K562 (cell line): ENCODE data around the gene TTC27. TPM values are rescaled to one million over a fixed set of nuclear protein-coding genes. Genes with fewer than 3 reads are reported as not detected.
A peak's percentile ranks its signal among the peaks of the same experiment; 100 is the strongest.

Experiments
- ATAC-seq: fragments of 200-7000 bp; cut with Tn5 transposase; 3 replicates; pipeline ENCODE4 v1.9.1; 2020; ENCODE audit warnings: moderate library complexity
- BruUV-seq: library from RNA; stranded (reverse); fragments of 400-500 nt; replicated peaks from 2 replicates; lab custom pipeline; 2021; lab: Mats Ljungman, UMichigan
- CTCF ChIA-PET: fragments of 300-600 bp; formaldehyde crosslinking; extraction: SDS; loops from one replicate; lab custom pipeline; 2021; ENCODE audit warnings: low intra/inter-chr PET ratio; lab: Yijun Ruan, JAX
- POLR2A ChIA-PET: fragments of 300-600, 350-650 bp; sonication (Branson Sonifier 250); formaldehyde crosslinking; extraction: SDS; loops from one replicate; lab custom pipeline; 2021; ENCODE audit warnings: antibody characterized with exemption, inconsistent platforms; lab: Yijun Ruan, JAX
- DNase-seq, 4 experiments: peaks; one replicate each; pipeline versions ENCODE4 v3.0.0 to v3.0.0-alpha.2; 2011 to 2018; ENCODE audit warnings: low spot score in 3 of 4, mixed read lengths in 3 of 4; ENCODE audit errors: extremely low read depth in 1 of 4
- FAIRE-seq: peaks from 2 replicates; lab custom pipeline; 2011; peaks lifted over from hg19 to GRCh38; lab: Jason Lieb, UNC
- H2AFZ ChIP-seq: 2 replicates; pipeline ENCODE4 v1.6.0; 2011; ENCODE audit warnings: low read depth, low read length, control low read depth, inconsistent platforms
- H3K27ac ChIP-seq: fragments of 200-600 bp; 3 replicates; pipeline ENCODE4 v1.8.0; 2011; ENCODE audit warnings: low read depth, mild to moderate bottlenecking, control low read depth, inconsistent platforms, low read length, moderate library complexity, mixed read lengths; ENCODE audit errors: extremely low read depth
- H3K27me3 ChIP-seq, 2 experiments: fragments of 300-600 bp in 1 of 2; 2 replicates in 1 of 2; 3 replicates in 1 of 2; pipeline versions ENCODE4 v1.6.0 to v1.8.0; 2011; ENCODE audit warnings: inconsistent platforms in 2 of 2, low read length in 2 of 2, mild to moderate bottlenecking in 1 of 2, mixed read lengths in 1 of 2, moderate library complexity in 1 of 2; ENCODE audit not compliant: control insufficient read depth in 2 of 2, insufficient read depth in 2 of 2
- H3K36me3 ChIP-seq: fragments of 300-600 bp; 3 replicates; pipeline ENCODE4 v1.8.0; 2011; ENCODE audit warnings: mild to moderate bottlenecking, low read length, inconsistent platforms; ENCODE audit not compliant: control insufficient read depth, insufficient read depth
- H3K4me1 ChIP-seq, 2 experiments: fragments of 200-600 bp in 1 of 2; replicated peaks in 1 of 2; 2 replicates in 1 of 2; 3 replicates in 1 of 2; pipeline versions ENCODE4 v1.5.1 to v1.8.0; 2011; ENCODE audit warnings: inconsistent platforms in 2 of 2, low read length in 2 of 2, mild to moderate bottlenecking in 1 of 2, mixed read lengths in 1 of 2, moderate library complexity in 1 of 2; ENCODE audit not compliant: control insufficient read depth in 2 of 2, insufficient read depth in 2 of 2
- H3K4me2 ChIP-seq: 2 replicates; pipeline ENCODE4 v1.6.1; 2011; ENCODE audit warnings: low read length, control low read depth, inconsistent platforms, mixed read lengths; ENCODE audit not compliant: insufficient read depth
- H3K4me3 ChIP-seq: fragments of 200-600 bp; sonication (generic), shearing (Covaris generic); 2 replicates; pipeline ENCODE4 v1.5.1; 2016; ENCODE audit warnings: control low read depth, inconsistent platforms
- H3K79me2 ChIP-seq: fragments of 200-600 bp; 3 replicates; pipeline ENCODE4 v1.8.0; 2011; ENCODE audit warnings: low read length, inconsistent platforms; ENCODE audit not compliant: control insufficient read depth, insufficient read depth
- H3K9ac ChIP-seq, 2 experiments: 2 replicates each; pipeline versions ENCODE4 v1.6.0 to v1.6.1; 2011; ENCODE audit warnings: low read depth in 2 of 2, low read length in 2 of 2, control low read depth in 1 of 2, inconsistent platforms in 1 of 2, mild to moderate bottlenecking in 1 of 2, mixed read lengths in 1 of 2; ENCODE audit not compliant: insufficient read depth in 1 of 2
- H3K9me1 ChIP-seq: one replicate; pipeline ENCODE4 v1.6.0; 2011; ENCODE audit warnings: inconsistent platforms, mild to moderate bottlenecking, low read length, moderate library complexity; ENCODE audit not compliant: control insufficient read depth, insufficient read depth
- H3K9me3 ChIP-seq: replicated peaks from 2 replicates; pipeline ENCODE4 v1.5.1; 2011; ENCODE audit warnings: low read depth, low read length, inconsistent platforms; ENCODE audit not compliant: control insufficient read depth, insufficient read depth
- H4K20me1 ChIP-seq: replicated peaks from 2 replicates; pipeline ENCODE4 v1.6.1; 2011; ENCODE audit warnings: low read length, inconsistent platforms, mixed read lengths; ENCODE audit not compliant: control insufficient read depth, insufficient read depth
- CBX2 ChIP-seq: fragments of 200-600 bp; sonication (generic); IDR thresholded peaks from one replicate; pipeline ENCODE4 v1.6.1; 2012; ENCODE audit warnings: mild to moderate bottlenecking, low read length, inconsistent platforms; ENCODE audit not compliant: insufficient read depth, poor library complexity, severe bottlenecking
- ESRRA ChIP-seq: fragments of 450-650 bp; IDR thresholded peaks from 2 replicates; pipeline ENCODE4 v1.6.1; 2014; ENCODE audit warnings: low read depth, mild to moderate bottlenecking, moderate library complexity, borderline replicate concordance
- NEUROD1 ChIP-seq: fragments of 150-350 bp; IDR thresholded peaks from 2 replicates; pipeline ENCODE4 v1.6.1; 2014; ENCODE audit warnings: borderline replicate concordance, low read length, low read depth; ENCODE audit not compliant: partially characterized antibody
- PCBP1 ChIP-seq: fragments of 200-400 bp; formaldehyde crosslinking; IDR thresholded peaks from 2 replicates; pipeline ENCODE4 v1.6.1; 2018; ENCODE audit warnings: mild to moderate bottlenecking, low read depth, low read length; ENCODE audit not compliant: poor library complexity, severe bottlenecking
- RERE ChIP-seq: sonication (generic); formaldehyde crosslinking; IDR thresholded peaks from 2 replicates; pipeline ENCODE4 v1.8.0; 2023; ENCODE audit warnings: missing genetic modification reagents, mild to moderate bottlenecking, borderline replicate concordance
- SPI1 ChIP-seq: IDR thresholded peaks from 2 replicates; pipeline ENCODE4 v1.6.1; 2011; ENCODE audit warnings: low read depth, low read length, control low read depth, borderline replicate concordance
- TAF9B ChIP-seq: fragments of 450-650 bp; IDR thresholded peaks from 2 replicates; pipeline ENCODE4 v1.6.1; 2018; ENCODE audit warnings: mild to moderate bottlenecking; ENCODE audit not compliant: partially characterized antibody
- ZNF140 ChIP-seq: fragments of 250-450 bp; sonication (Bioruptor Pico); IDR thresholded peaks from 2 replicates; pipeline ENCODE4 v1.8.0; 2021; ENCODE audit warnings: moderate library complexity, mild to moderate bottlenecking, inconsistent platforms
- ZNF444 ChIP-seq: fragments of 250-450 bp; sonication (Bioruptor Pico); IDR thresholded peaks from 2 replicates; pipeline ENCODE4 v1.4.0; 2020; ENCODE audit warnings: mild to moderate bottlenecking, moderate library complexity
- ZSCAN29 ChIP-seq: fragments of 450-650 bp; IDR thresholded peaks from 2 replicates; pipeline ENCODE4 v1.6.1; 2017
- WGBS: fragments of 100-300 bp; shearing (Covaris generic); methylation state at CpG from one replicate; pipeline ENCODE4 v1.1.6; 2016; ENCODE audit warnings: low coverage, mixed read lengths; ENCODE audit not compliant: insufficient coverage; ENCODE audit errors: missing lambda C conversion rate; 5-methylcytosine and 5-hydroxymethylcytosine counted together
- in situ Hi-C: fragments of 300-500 bp; cut with MboI; formaldehyde crosslinking; loops from 4 replicates; pipeline ENCODE4 v1.15.0; 2018; ENCODE audit warnings: inconsistent platforms, mixed read lengths
- intact Hi-C: fragments of 100-400 bp; cut with micrococcal nuclease; formaldehyde crosslinking; loops from 2 replicates; pipeline ENCODE4 v1.14.2; 2022
- polyA plus RNA-seq, 8 experiments: library from polyadenylated mRNA; depleted of rRNA in 4 of 8; stranded (reverse) in 5 of 8; unstranded in 3 of 8; fragments of >200 nt; fragmentation: Nextera tagmentation in 2 of 8; fragmentation: Illumina TruSeq in 1 of 8; extraction: Ambion mirVana in 2 of 8; extraction: Trizol in 1 of 8; gene quantifications; 2 replicates each; pipeline versions ENCODE4 v1.2.1 to v1.2.3, GENCODE V29; 2011 to 2014; ENCODE audit warnings: inconsistent platforms in 1 of 8, missing spikeins in 1 of 8
- total RNA-seq, 7 experiments: library from RNA; depleted of rRNA in 6 of 7; stranded (reverse); fragments of >200 nt in 6 of 7; fragmentation: Illumina TruSeq in 2 of 7; extraction: Trizol in 2 of 7; gene quantifications; 2 replicates each; pipeline versions ENCODE4 v1.2.1 to v1.2.3, GENCODE V29; 2011 to 2021; ENCODE audit warnings: low replicate concordance in 1 of 7

Gene TTC27
- total and polyA plus RNA-seq, 9 of the 15 experiments (the other 6 are each of a cell fraction or from before 2014, with no cell fraction given): 44.3 to 93.4 (median 57.3) TPM

DNA sequence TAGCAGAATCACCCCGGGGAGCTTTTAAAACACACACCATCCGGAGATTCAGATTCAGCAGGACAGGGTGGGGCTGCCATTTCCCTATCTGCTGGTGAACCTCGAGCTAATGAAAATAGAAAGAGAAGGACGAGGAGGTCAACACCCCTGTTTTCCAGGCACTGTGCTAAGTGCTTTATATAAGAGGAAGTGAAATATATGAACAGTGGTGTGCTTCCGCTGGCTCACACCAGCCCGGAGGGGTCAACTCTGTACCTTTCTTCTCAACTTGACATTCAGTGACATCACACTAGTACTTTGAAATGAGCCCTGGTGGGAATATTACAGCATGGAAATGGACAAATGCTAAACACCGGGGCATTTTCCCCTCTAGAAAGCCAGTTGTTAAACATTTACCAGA lies 210.6 kb downstream of the TTC27 start:
- FAIRE-seq (no peak), DNase-seq (no peak), ATAC-seq (peak; percentile 29; the same call in 2 of the 3 replicates)
- no peaks in the 10 kb centered on the region for H3K9me3 ChIP-seq
- TF ChIP-seq SPI1 (peak; percentile 72), TAF9B (no peak), PCBP1 (no peak), ZSCAN29 (no peak), CBX2 (no peak), RERE (no peak), NEUROD1 (no peak), ESRRA (0 out of 2 replicates have a peak, but pooled peaks have one; percentile 22), ZNF140 (CRISPR knock-in tag) (no peak), ZNF444 (no peak)
- intact Hi-C loops: no loop called here
- no peak overlapping the region for H3K4me2 ChIP-seq
- BruUV-seq: no TSS peak
- H3K36me3 ChIP-seq: no peaks in the 10 kb centered on the region
- no peak overlapping the region for H3K4me3 ChIP-seq
- peak overlapping the region; percentile 3; the same call in 1 of the 2 replicates for H2AFZ ChIP-seq
- H3K27ac ChIP-seq: no peak overlapping the region
- 26% methylated on average over 6 of the region's 7 CpGs for WGBS
- POLR2A ChIA-PET: interaction anchor here (1.1 kb wide), 1 partner anchor 9 kb away, joined by 4 read pairs; no protein-coding TSS in a partner anchor
- H3K4me1 ChIP-seq: peaks cover 8 to 17% of the 10 kb centered on the region in 2 experiments; a peak in 4 of 5 replicates
- H3K27me3 ChIP-seq: no peaks in the 10 kb centered on the region; a peak in 1 of 5 replicates
- H3K9me1 ChIP-seq: no peaks in the 10 kb centered on the region
- in situ Hi-C loops: no loop called here
- H3K79me2 ChIP-seq: no peaks in the 10 kb centered on the region
- H4K20me1 ChIP-seq: 0 out of 2 replicates have a peak, but pooled peaks cover 4% of the 10 kb centered on the region
- CTCF ChIA-PET: no interaction called here
- H3K9ac ChIP-seq: no peak overlapping the region
